HEK293 (cell line): Measurements from ENCODE around the gene ALG3.

Source experiments
- BCL11B ChIP-seq: fragments of 450-650 bp; formaldehyde crosslinking; IDR thresholded peaks from 2 replicates; pipeline ENCODE4 v1.5.1; 2016; ENCODE audit warnings: low read depth, missing biosample characterization, missing genetic modification characterization
- GLIS2 ChIP-seq: fragments of 450-650 bp; formaldehyde crosslinking; IDR thresholded peaks from 2 replicates; pipeline ENCODE4 v1.5.1; 2016; ENCODE audit warnings: missing biosample characterization, missing genetic modification characterization
- KLF1 ChIP-seq: fragments of 450-650 bp; formaldehyde crosslinking; IDR thresholded peaks from 2 replicates; pipeline ENCODE4 v1.5.1; 2016; ENCODE audit warnings: missing biosample characterization, missing genetic modification characterization
- KLF10 ChIP-seq: fragments of 450-650 bp; IDR thresholded peaks from 2 replicates; pipeline ENCODE4 v1.5.1; 2018; ENCODE audit warnings: missing biosample characterization, mild to moderate bottlenecking, missing genetic modification characterization
- KLF16 ChIP-seq: fragments of 450-650 bp; formaldehyde crosslinking; IDR thresholded peaks from 2 replicates; pipeline ENCODE4 v1.5.1; 2017; ENCODE audit warnings: missing biosample characterization, missing genetic modification characterization
- KLF17 ChIP-seq: fragments of 450-650 bp; formaldehyde crosslinking; IDR thresholded peaks from 2 replicates; pipeline ENCODE4 v1.5.1; 2016; ENCODE audit warnings: missing biosample characterization, missing genetic modification characterization
- KLF7 ChIP-seq: fragments of 450-650 bp; formaldehyde crosslinking; IDR thresholded peaks from 2 replicates; pipeline ENCODE4 v1.5.1; 2016; ENCODE audit warnings: missing biosample characterization, missing genetic modification characterization, borderline replicate concordance
- KLF9 ChIP-seq: fragments of 450-650 bp; formaldehyde crosslinking; IDR thresholded peaks from 2 replicates; pipeline ENCODE4 v1.5.1; 2016; ENCODE audit warnings: missing biosample characterization, missing genetic modification characterization, low read depth
- SP2 ChIP-seq: fragments of 450-650 bp; formaldehyde crosslinking; IDR thresholded peaks from 2 replicates; pipeline ENCODE4 v1.5.1; 2016; ENCODE audit warnings: missing biosample characterization, missing genetic modification characterization
- SP3 ChIP-seq: fragments of 450-650 bp; formaldehyde crosslinking; IDR thresholded peaks from 2 replicates; pipeline ENCODE4 v1.5.1; 2016; ENCODE audit warnings: missing biosample characterization, missing genetic modification characterization
- YY2 ChIP-seq: fragments of 450-650 bp; formaldehyde crosslinking; IDR thresholded peaks from 2 replicates; pipeline ENCODE4 v1.5.1; 2016; ENCODE audit warnings: missing biosample characterization, missing genetic modification characterization
- ZBTB11 ChIP-seq: fragments of 450-650 bp; formaldehyde crosslinking; conservative IDR thresholded peaks from 2 replicates; pipeline ENCODE4 v1.5.1; 2016; ENCODE audit warnings: low read depth, missing biosample characterization, missing genetic modification characterization
- ZBTB17 ChIP-seq: fragments of 450-650 bp; formaldehyde crosslinking; IDR thresholded peaks from 2 replicates; pipeline ENCODE4 v1.5.1; 2016; ENCODE audit warnings: missing biosample characterization, missing genetic modification characterization
- ZEB2 ChIP-seq: fragments of 450-650 bp; formaldehyde crosslinking; IDR thresholded peaks from 2 replicates; pipeline ENCODE4 v1.5.1; 2016; ENCODE audit warnings: missing biosample characterization, missing genetic modification characterization
- ZFHX2 ChIP-seq: fragments of 450-650 bp; formaldehyde crosslinking; conservative IDR thresholded peaks from 2 replicates; pipeline ENCODE4 v1.5.1; 2016; ENCODE audit warnings: missing biosample characterization, missing genetic modification characterization
- ZNF221 ChIP-seq: fragments of 450-650 bp; formaldehyde crosslinking; IDR thresholded peaks from 2 replicates; pipeline ENCODE4 v1.5.1; 2017; ENCODE audit warnings: missing biosample characterization, missing genetic modification characterization, borderline replicate concordance
- ZNF391 ChIP-seq: fragments of 450-650 bp; formaldehyde crosslinking; IDR thresholded peaks from 2 replicates; pipeline ENCODE4 v1.5.1; 2016; ENCODE audit warnings: low read depth, missing biosample characterization, missing genetic modification characterization, borderline replicate concordance
- ZNF394 ChIP-seq: fragments of 450-650 bp; formaldehyde crosslinking; IDR thresholded peaks from 2 replicates; pipeline ENCODE4 v1.5.1; 2016; ENCODE audit warnings: missing biosample characterization, missing genetic modification characterization, mild to moderate bottlenecking, moderate library complexity, borderline replicate concordance
- ZNF530 ChIP-seq: fragments of 450-650 bp; formaldehyde crosslinking; IDR thresholded peaks from 2 replicates; pipeline ENCODE4 v1.5.1; 2016; ENCODE audit warnings: low read depth, missing biosample characterization, missing genetic modification characterization
- ZNF580 ChIP-seq: fragments of 450-650 bp; formaldehyde crosslinking; IDR thresholded peaks from 2 replicates; pipeline ENCODE4 v1.5.1; 2016; ENCODE audit warnings: missing biosample characterization, missing genetic modification characterization
- ZNF610 ChIP-seq: fragments of 450-650 bp; formaldehyde crosslinking; IDR thresholded peaks from 2 replicates; pipeline ENCODE4 v1.5.1; 2016; ENCODE audit warnings: missing biosample characterization, missing genetic modification characterization, borderline replicate concordance
- ZNF623 ChIP-seq: fragments of 450-650 bp; formaldehyde crosslinking; IDR thresholded peaks from 2 replicates; pipeline ENCODE4 v1.5.1; 2016; ENCODE audit warnings: missing biosample characterization, missing genetic modification characterization
- ZNF768 ChIP-seq: fragments of 450-650 bp; formaldehyde crosslinking; IDR thresholded peaks from 2 replicates; pipeline ENCODE4 v1.5.1; 2018; ENCODE audit warnings: missing biosample characterization, mild to moderate bottlenecking, missing genetic modification characterization
- ZNF785 ChIP-seq: fragments of 450-650 bp; formaldehyde crosslinking; IDR thresholded peaks from 2 replicates; pipeline ENCODE4 v1.5.1; 2016; ENCODE audit warnings: missing biosample characterization, missing genetic modification characterization
- ZSCAN30 ChIP-seq: fragments of 450-650 bp; IDR thresholded peaks from 2 replicates; pipeline ENCODE4 v1.5.1; 2018; ENCODE audit warnings: missing biosample characterization, mild to moderate bottlenecking, missing genetic modification characterization, moderate library complexity
- TF ChIP-seq, protein P1 (sequence below): fragments of 450-650 bp; formaldehyde crosslinking; IDR thresholded peaks from 2 replicates; pipeline ENCODE4 v1.5.1; 2017; ENCODE audit warnings: missing biosample characterization, mild to moderate bottlenecking, missing genetic modification characterization, moderate library complexity
- TF ChIP-seq, protein P2 (sequence below): fragments of 450-650 bp; formaldehyde crosslinking; IDR thresholded peaks from 2 replicates; pipeline ENCODE4 v1.5.1; 2016; ENCODE audit warnings: missing biosample characterization, missing genetic modification characterization
- TF ChIP-seq, protein P3 (sequence below): fragments of 450-650 bp; formaldehyde crosslinking; IDR thresholded peaks from 2 replicates; pipeline ENCODE4 v1.5.1; 2016; ENCODE audit warnings: missing biosample characterization, missing genetic modification characterization, borderline replicate concordance

The ALG3 gene

GRCh38 chr3:184248454-184249411, at the start of gene ALG3 (continued):
- peak; percentile 42; the same call in 1 of the 2 replicates for TF ChIP-seq KLF7 (tag by site-specific recombination)
- TF ChIP-seq ZNF768 (tag by site-specific recombination) = no peak; the same call in 1 of the 2 replicates
- peak; percentile 83; the same call in 1 of the 2 replicates for TF ChIP-seq ZNF391 (tag by site-specific recombination)
- TF ChIP-seq YY2 (tag by site-specific recombination) = peak; percentile 97
- TF ChIP-seq, protein P1, sequence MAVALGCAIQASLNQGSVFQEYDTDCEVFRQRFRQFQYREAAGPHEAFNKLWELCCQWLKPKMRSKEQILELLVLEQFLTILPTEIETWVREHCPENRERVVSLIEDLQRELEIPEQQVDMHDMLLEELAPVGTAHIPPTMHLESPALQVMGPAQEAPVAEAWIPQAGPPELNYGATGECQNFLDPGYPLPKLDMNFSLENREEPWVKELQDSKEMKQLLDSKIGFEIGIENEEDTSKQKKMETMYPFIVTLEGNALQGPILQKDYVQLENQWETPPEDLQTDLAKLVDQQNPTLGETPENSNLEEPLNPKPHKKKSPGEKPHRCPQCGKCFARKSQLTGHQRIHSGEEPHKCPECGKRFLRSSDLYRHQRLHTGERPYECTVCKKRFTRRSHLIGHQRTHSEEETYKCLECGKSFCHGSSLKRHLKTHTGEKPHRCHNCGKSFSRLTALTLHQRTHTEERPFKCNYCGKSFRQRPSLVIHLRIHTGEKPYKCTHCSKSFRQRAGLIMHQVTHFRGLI (tag by site-specific recombination) = peak; percentile 38; the same call in 1 of the 2 replicates
- peak; percentile 86 for TF ChIP-seq ZBTB17 (tag by site-specific recombination)
- 0 out of 2 replicates have a peak, but pooled peaks have one; percentile 64 for TF ChIP-seq ZNF580 (tag by site-specific recombination)
- TF ChIP-seq, protein P2, sequence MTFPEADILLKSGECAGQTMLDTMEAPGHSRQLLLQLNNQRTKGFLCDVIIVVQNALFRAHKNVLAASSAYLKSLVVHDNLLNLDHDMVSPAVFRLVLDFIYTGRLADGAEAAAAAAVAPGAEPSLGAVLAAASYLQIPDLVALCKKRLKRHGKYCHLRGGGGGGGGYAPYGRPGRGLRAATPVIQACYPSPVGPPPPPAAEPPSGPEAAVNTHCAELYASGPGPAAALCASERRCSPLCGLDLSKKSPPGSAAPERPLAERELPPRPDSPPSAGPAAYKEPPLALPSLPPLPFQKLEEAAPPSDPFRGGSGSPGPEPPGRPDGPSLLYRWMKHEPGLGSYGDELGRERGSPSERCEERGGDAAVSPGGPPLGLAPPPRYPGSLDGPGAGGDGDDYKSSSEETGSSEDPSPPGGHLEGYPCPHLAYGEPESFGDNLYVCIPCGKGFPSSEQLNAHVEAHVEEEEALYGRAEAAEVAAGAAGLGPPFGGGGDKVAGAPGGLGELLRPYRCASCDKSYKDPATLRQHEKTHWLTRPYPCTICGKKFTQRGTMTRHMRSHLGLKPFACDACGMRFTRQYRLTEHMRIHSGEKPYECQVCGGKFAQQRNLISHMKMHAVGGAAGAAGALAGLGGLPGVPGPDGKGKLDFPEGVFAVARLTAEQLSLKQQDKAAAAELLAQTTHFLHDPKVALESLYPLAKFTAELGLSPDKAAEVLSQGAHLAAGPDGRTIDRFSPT (tag by site-specific recombination) = peak; percentile 82; the same call in 1 of the 2 replicates
- TF ChIP-seq KLF10 (tag by site-specific recombination) = no peak; the same call in 1 of the 2 replicates
- TF ChIP-seq ZNF394 (tag by site-specific recombination) = peak; percentile 33; the same call in 1 of the 2 replicates
- no peak for TF ChIP-seq ZNF530 (tag by site-specific recombination)
- no peak for TF ChIP-seq ZNF785 (tag by site-specific recombination)
- peak; percentile 33; the same call in 1 of the 2 replicates for TF ChIP-seq BCL11B (tag by site-specific recombination)
- peak; percentile 42; the same call in 1 of the 2 replicates for TF ChIP-seq SP3 (tag by site-specific recombination)
- peak; percentile 79 for TF ChIP-seq ZFHX2 (tag by site-specific recombination)
- peak; percentile 86; the same call in 1 of the 2 replicates for TF ChIP-seq KLF17 (tag by site-specific recombination)
- peak; percentile 47; the same call in 1 of the 2 replicates for TF ChIP-seq ZEB2 (tag by site-specific recombination)
- TF ChIP-seq, protein P3, sequence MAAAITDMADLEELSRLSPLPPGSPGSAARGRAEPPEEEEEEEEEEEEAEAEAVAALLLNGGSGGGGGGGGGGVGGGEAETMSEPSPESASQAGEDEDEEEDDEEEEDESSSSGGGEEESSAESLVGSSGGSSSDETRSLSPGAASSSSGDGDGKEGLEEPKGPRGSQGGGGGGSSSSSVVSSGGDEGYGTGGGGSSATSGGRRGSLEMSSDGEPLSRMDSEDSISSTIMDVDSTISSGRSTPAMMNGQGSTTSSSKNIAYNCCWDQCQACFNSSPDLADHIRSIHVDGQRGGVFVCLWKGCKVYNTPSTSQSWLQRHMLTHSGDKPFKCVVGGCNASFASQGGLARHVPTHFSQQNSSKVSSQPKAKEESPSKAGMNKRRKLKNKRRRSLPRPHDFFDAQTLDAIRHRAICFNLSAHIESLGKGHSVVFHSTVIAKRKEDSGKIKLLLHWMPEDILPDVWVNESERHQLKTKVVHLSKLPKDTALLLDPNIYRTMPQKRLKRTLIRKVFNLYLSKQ (tag by site-specific recombination) = no peak
- no peak for TF ChIP-seq GLIS2 (tag by site-specific recombination)
- TF ChIP-seq KLF16 (tag by site-specific recombination) = peak; percentile 92
- peak; percentile 69 for TF ChIP-seq KLF9
- no peak for TF ChIP-seq ZNF221 (tag by site-specific recombination)
- TF ChIP-seq ZNF623 = no peak
- TF ChIP-seq KLF1 (tag by site-specific recombination) = 0 out of 2 replicates have a peak, but pooled peaks have one; percentile 21
- peak; percentile 55 for TF ChIP-seq SP2 (tag by site-specific recombination)
- TF ChIP-seq ZSCAN30 (tag by site-specific recombination) = peak; percentile 88
- peak; percentile 99 for TF ChIP-seq ZBTB11 (tag by site-specific recombination)
- peak; percentile 70; the same call in 1 of the 2 replicates for TF ChIP-seq ZNF610
